A549 (cell line): Measurements from ENCODE around the gene ANTXR2. TPM values are rescaled to one million over a fixed set of nuclear protein-coding genes. Genes with fewer than 3 reads are reported as not detected.

Experiments
- ATAC-seq, 2 experiments: fragments of 200-7000 bp in 1 of 2; fragments of >200 bp in 1 of 2; cut with Nextera tagmentation in 1 of 2; cut with Tn5 transposase in 1 of 2; 3 replicates each; pipeline versions ENCODE4 v1.8.0 to v1.9.1; 2018 to 2020; ENCODE audit warnings: mild to moderate bottlenecking in 1 of 2, moderate library complexity in 1 of 2
- CTCF ChIA-PET: fragments of 300-600 bp; sonication (Branson Sonifier 250); formaldehyde crosslinking; extraction: SDS; loops from one replicate; lab custom pipeline; 2021; ENCODE audit warnings: antibody characterized with exemption, inconsistent platforms; lab: Yijun Ruan, JAX
- POLR2A ChIA-PET: fragments of 350-600 bp; formaldehyde crosslinking; extraction: SDS; loops from one replicate; lab custom pipeline; 2021; ENCODE audit warnings: antibody characterized with exemption, inconsistent platforms; lab: Yijun Ruan, JAX
- DNase-seq, 2 experiments: peaks; one replicate each; pipeline versions ENCODE4 v3.0.0 to v3.0.0-alpha.2; 2011 to 2016; ENCODE audit warnings: low read depth in 1 of 2, low spot score in 1 of 2
- FAIRE-seq: peaks from 2 replicates; lab custom pipeline; 2011; peaks lifted over from hg19 to GRCh38; lab: Jason Lieb, UNC
- H3K27ac ChIP-seq, 2 experiments: fragments of >200 bp; sonication (Bioruptor Twin); formaldehyde crosslinking; 3 replicates each; pipeline ENCODE4 v1.5.1; 2016 to 2017
- H3K4me1 ChIP-seq: fragments of >200 bp; sonication (Bioruptor Twin); formaldehyde crosslinking; 3 replicates; pipeline ENCODE4 v1.6.1; 2016
- H3K4me2 ChIP-seq: fragments of >200 bp; sonication (Bioruptor Twin); formaldehyde crosslinking; 3 replicates; pipeline ENCODE4 v1.6.1; 2016
- H3K4me3 ChIP-seq: fragments of >200 bp; sonication (Bioruptor Twin); formaldehyde crosslinking; 3 replicates; pipeline ENCODE4 v1.5.1; 2016
- H3K9me3 ChIP-seq: fragments of >200 bp; sonication (Bioruptor Twin); formaldehyde crosslinking; 3 replicates; pipeline ENCODE4 v1.6.1; 2016
- CBX2 ChIP-seq: fragments of 200-600 bp; sonication (generic); IDR thresholded peaks from 2 replicates; pipeline ENCODE4 v1.6.1; 2016; ENCODE audit warnings: low read depth, mild to moderate bottlenecking, borderline replicate concordance
- CEBPB ChIP-seq, 2 experiments: fragments of >200 bp in 1 of 2; sonication (Bioruptor Twin) in 1 of 2; formaldehyde crosslinking in 1 of 2; IDR thresholded peaks; 2 replicates each; pipeline ENCODE4 v1.6.1; 2012 to 2016
- CHD4 ChIP-seq: fragments of 200-600 bp; sonication (generic); IDR thresholded peaks from 2 replicates; pipeline ENCODE4 v1.6.1; 2016; ENCODE audit warnings: antibody characterized with exemption, mild to moderate bottlenecking, borderline replicate concordance
- EHMT2 ChIP-seq: fragments of 200-600 bp; sonication (generic); IDR thresholded peaks from 2 replicates; pipeline ENCODE4 v1.6.1; 2016; ENCODE audit warnings: antibody characterized with exemption, low read depth, mild to moderate bottlenecking, moderate library complexity
- ESRRA ChIP-seq: fragments of 150-350 bp; IDR thresholded peaks from 2 replicates; pipeline ENCODE4 v1.6.1; 2014; ENCODE audit warnings: mild to moderate bottlenecking, low read length, borderline replicate concordance
- FOSB ChIP-seq: fragments of 250-450 bp; sonication (Bioruptor Pico); IDR thresholded peaks from 2 replicates; pipeline ENCODE4 v1.5.0; 2020; ENCODE audit warnings: mild to moderate bottlenecking, moderate library complexity
- HDAC2 ChIP-seq: fragments of 200-600 bp; sonication (generic); IDR thresholded peaks from 2 replicates; pipeline ENCODE4 v1.6.1; 2016
- HEYL ChIP-seq: fragments of 250-450 bp; sonication (Bioruptor Pico); IDR thresholded peaks from 2 replicates; pipeline ENCODE4 v1.8.0; 2021; ENCODE audit warnings: mild to moderate bottlenecking, moderate library complexity
- HMGXB4 ChIP-seq: fragments of 250-450 bp; sonication (Bioruptor Pico); IDR thresholded peaks from 2 replicates; pipeline ENCODE4 v1.5.0; 2021; ENCODE audit warnings: mild to moderate bottlenecking, moderate library complexity, borderline replicate concordance
- HOXB13 ChIP-seq: fragments of 250-450 bp; sonication (Bioruptor Pico); IDR thresholded peaks from 2 replicates; pipeline ENCODE4 v1.5.0; 2020; ENCODE audit warnings: low read depth, mild to moderate bottlenecking, moderate library complexity
- JUN ChIP-seq, 2 experiments: fragments of >200 bp; sonication (Bioruptor Twin); formaldehyde crosslinking; IDR thresholded peaks; 2 replicates in 1 of 2; 3 replicates in 1 of 2; pipeline ENCODE4 v1.6.1; 2016 to 2017
- MAZ ChIP-seq: fragments of 150-350 bp; IDR thresholded peaks from 2 replicates; pipeline ENCODE4 v1.6.1; 2014; ENCODE audit warnings: antibody characterized with exemption, low read depth, low read length, borderline replicate concordance
- NPAS2 ChIP-seq: fragments of 250-450 bp; sonication (Bioruptor Pico); IDR thresholded peaks from 2 replicates; pipeline ENCODE4 v1.8.0; 2022; ENCODE audit warnings: mild to moderate bottlenecking, moderate library complexity, borderline replicate concordance
- POLR2A ChIP-seq: IDR thresholded peaks from 2 replicates; pipeline ENCODE4 v1.6.1; 2012; ENCODE audit warnings: mild to moderate bottlenecking, low read length
- POLR2AphosphoS2 ChIP-seq: conservative IDR thresholded peaks from 2 replicates; pipeline ENCODE4 v1.6.1; 2012; ENCODE audit warnings: low read length, improper control_type of control experiment, inconsistent platforms
- RAD21 ChIP-seq, 2 experiments: fragments of >200 bp in 1 of 2; sonication (Bioruptor Twin) in 1 of 2; formaldehyde crosslinking in 1 of 2; IDR thresholded peaks in 1 of 2; conservative IDR thresholded peaks in 1 of 2; 2 replicates in 1 of 2; 3 replicates in 1 of 2; pipeline ENCODE4 v1.6.1; 2012 to 2018; ENCODE audit warnings: inconsistent platforms in 1 of 2
- RNF2 ChIP-seq: fragments of 200-600 bp; sonication (generic); IDR thresholded peaks from 2 replicates; pipeline ENCODE4 v1.6.1; 2016; ENCODE audit warnings: low read depth, mild to moderate bottlenecking, antibody characterized with exemption, moderate library complexity, borderline replicate concordance
- SMC3 ChIP-seq: fragments of >200 bp; sonication (Bioruptor Twin); formaldehyde crosslinking; IDR thresholded peaks from 3 replicates; pipeline ENCODE4 v1.6.1; 2018; ENCODE audit warnings: inconsistent platforms
- ZFP36 ChIP-seq: fragments of 450-650 bp; IDR thresholded peaks from 2 replicates; pipeline ENCODE4 v1.6.1; 2014; ENCODE audit warnings: borderline replicate concordance; ENCODE audit not compliant: partially characterized antibody
- WGBS: methylation state at CpG from one replicate; pipeline ENCODE4 v1.1.6; 2017; ENCODE audit errors: missing lambda C conversion rate; 5-methylcytosine and 5-hydroxymethylcytosine counted together
- polyA plus RNA-seq, 4 experiments: library from polyadenylated mRNA; depleted of rRNA in 3 of 4; stranded (reverse); fragments of >200 nt; fragmentation: RNase III in 1 of 4; extraction: RNeasy Plus Mini Kit Qiagen cat#74134 plus additional on column Dnase treatment in 1 of 4; gene quantifications; 2 replicates in 3 of 4; 3 replicates in 1 of 4; pipeline ENCODE4 v1.2.3, GENCODE V29; 2011 to 2017
- TF ChIP-seq, protein P1 (sequence below): fragments of >200 bp; sonication (Bioruptor Twin); formaldehyde crosslinking; IDR thresholded peaks from 3 replicates; pipeline ENCODE4 v1.5.1; 2016
- TF ChIP-seq, protein P2 (sequence below): fragments of 200-600 bp; sonication (generic); IDR thresholded peaks from 2 replicates; pipeline ENCODE4 v1.6.1; 2016; ENCODE audit warnings: antibody characterized with exemption, mild to moderate bottlenecking, moderate library complexity

ANTXR2 gene
- polyA plus RNA-seq, 2 of the 4 experiments (the other 2 are of a cell fraction): 2.3 to 3.0 TPM

DNA sequence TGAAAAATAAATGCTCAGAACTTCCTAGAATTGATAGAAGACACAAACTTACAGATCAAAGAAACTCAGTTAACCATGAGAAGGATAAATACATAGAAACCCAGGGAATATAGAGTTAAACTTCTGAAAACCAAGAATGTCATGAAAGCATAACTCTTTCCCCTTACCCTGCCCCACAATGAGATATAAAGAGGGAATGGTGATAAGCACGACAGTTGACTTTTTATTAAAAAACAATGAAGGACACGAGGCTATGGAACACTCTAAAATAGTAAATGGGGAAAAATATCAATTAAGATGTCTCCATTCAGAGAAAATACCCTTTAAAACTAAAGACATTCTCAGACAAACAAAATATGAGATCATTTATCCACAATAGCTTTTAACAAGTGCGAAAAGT, 154.7 kb downstream of the ANTXR2 start:
- ChIA-PET CTCF (interaction anchor here (1.0 kb wide), 1 partner anchor 19 kb away, joined by 3 read pairs; no protein-coding TSS in a partner anchor), POLR2A (no interaction called here)
- TF ChIP-seq RNF2 (no peak), HEYL (no peak), ESRRA (no peak), JUN (IDR thresholded peaks at IDR 0.05) (no peak), HMGXB4 (CRISPR knock-in tag) (no peak), HOXB13 (CRISPR knock-in tag) (no peak), EHMT2 (no peak), SMC3 (no peak), MAZ (no peak)
- Histone ChIP-seq H3K4me2 (no peak overlapping the region), H3K27ac (no peak overlapping the region), H3K4me1 (no peaks in the 10 kb centered on the region), H3K9me3 (no peaks in the 10 kb centered on the region), H3K4me3 (no peak overlapping the region)
- FAIRE-seq (no peak), ATAC-seq (no peak), DNase-seq (no peak)
- WGBS: 39% methylated on average over 3 of the region's 3 CpGs

DNA sequence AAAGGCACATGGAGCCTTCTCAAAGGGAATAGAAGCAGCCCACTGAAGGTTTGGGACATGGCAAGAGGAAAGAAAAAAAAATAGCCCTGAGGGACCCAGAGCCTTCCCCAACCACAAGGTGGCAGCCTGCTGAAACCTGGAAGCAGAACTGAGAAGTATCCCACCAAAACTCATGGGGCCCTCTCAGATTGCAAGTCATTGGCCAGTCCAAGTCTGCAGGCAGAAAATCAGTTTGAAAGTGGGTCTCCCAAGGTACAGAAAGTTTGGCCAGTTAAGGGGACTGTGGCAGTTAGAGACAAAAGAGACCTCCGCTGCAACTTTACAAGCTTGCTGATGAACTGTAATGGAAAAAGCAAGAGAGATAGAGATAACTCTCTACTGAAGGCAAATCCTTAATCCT, 155.8 kb downstream of the ANTXR2 start:
- CTCF ChIA-PET: interaction anchor here (1.0 kb wide), 1 partner anchor 18 kb away, joined by 3 read pairs; no protein-coding TSS in a partner anchor
- no peak overlapping the region for H3K4me3 ChIP-seq

GRCh38 chr4:79915246-79915645, 157.8 kb downstream of the ANTXR2 start:
- Histone ChIP-seq H3K27ac (no peak overlapping the region), H3K4me1 (no peaks in the 10 kb centered on the region), H3K4me2 (no peak overlapping the region), H3K4me3 (no peak overlapping the region), H3K9me3 (no peaks in the 10 kb centered on the region)
- ATAC-seq (no peak), DNase-seq (no peak), FAIRE-seq (no peak)
- ChIA-PET CTCF (no interaction called here), POLR2A (no interaction called here)
- TF ChIP-seq, protein P1, sequence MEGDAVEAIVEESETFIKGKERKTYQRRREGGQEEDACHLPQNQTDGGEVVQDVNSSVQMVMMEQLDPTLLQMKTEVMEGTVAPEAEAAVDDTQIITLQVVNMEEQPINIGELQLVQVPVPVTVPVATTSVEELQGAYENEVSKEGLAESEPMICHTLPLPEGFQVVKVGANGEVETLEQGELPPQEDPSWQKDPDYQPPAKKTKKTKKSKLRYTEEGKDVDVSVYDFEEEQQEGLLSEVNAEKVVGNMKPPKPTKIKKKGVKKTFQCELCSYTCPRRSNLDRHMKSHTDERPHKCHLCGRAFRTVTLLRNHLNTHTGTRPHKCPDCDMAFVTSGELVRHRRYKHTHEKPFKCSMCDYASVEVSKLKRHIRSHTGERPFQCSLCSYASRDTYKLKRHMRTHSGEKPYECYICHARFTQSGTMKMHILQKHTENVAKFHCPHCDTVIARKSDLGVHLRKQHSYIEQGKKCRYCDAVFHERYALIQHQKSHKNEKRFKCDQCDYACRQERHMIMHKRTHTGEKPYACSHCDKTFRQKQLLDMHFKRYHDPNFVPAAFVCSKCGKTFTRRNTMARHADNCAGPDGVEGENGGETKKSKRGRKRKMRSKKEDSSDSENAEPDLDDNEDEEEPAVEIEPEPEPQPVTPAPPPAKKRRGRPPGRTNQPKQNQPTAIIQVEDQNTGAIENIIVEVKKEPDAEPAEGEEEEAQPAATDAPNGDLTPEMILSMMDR: no peak
- no peak for TF ChIP-seq FOSB (CRISPR knock-in tag)
- TF ChIP-seq, protein P2, sequence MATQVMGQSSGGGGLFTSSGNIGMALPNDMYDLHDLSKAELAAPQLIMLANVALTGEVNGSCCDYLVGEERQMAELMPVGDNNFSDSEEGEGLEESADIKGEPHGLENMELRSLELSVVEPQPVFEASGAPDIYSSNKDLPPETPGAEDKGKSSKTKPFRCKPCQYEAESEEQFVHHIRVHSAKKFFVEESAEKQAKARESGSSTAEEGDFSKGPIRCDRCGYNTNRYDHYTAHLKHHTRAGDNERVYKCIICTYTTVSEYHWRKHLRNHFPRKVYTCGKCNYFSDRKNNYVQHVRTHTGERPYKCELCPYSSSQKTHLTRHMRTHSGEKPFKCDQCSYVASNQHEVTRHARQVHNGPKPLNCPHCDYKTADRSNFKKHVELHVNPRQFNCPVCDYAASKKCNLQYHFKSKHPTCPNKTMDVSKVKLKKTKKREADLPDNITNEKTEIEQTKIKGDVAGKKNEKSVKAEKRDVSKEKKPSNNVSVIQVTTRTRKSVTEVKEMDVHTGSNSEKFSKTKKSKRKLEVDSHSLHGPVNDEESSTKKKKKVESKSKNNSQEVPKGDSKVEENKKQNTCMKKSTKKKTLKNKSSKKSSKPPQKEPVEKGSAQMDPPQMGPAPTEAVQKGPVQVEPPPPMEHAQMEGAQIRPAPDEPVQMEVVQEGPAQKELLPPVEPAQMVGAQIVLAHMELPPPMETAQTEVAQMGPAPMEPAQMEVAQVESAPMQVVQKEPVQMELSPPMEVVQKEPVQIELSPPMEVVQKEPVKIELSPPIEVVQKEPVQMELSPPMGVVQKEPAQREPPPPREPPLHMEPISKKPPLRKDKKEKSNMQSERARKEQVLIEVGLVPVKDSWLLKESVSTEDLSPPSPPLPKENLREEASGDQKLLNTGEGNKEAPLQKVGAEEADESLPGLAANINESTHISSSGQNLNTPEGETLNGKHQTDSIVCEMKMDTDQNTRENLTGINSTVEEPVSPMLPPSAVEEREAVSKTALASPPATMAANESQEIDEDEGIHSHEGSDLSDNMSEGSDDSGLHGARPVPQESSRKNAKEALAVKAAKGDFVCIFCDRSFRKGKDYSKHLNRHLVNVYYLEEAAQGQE: no peak
- no peak for TF ChIP-seq HOXB13 (CRISPR knock-in tag)
- no peak for TF ChIP-seq CBX2
- no peak for TF ChIP-seq HMGXB4 (CRISPR knock-in tag)
- 34% methylated on average over 3 of the region's 3 CpGs for WGBS

More for the DNA sequence above, 155.8 kb downstream of the ANTXR2 start:
- ATAC-seq (peak; percentile 64 to 70; a peak in 4 of 6 replicates), FAIRE-seq (no peak), DNase-seq (peak; percentile 0 to 42)
- Histone ChIP-seq H3K4me1 (no peaks in the 10 kb centered on the region), H3K27ac (no peak overlapping the region), H3K4me2 (no peak overlapping the region), H3K9me3 (no peaks in the 10 kb centered on the region)
- POLR2A ChIA-PET: no interaction called here
- no peak for TF ChIP-seq POLR2A
- TF ChIP-seq CEBPB (IDR thresholded peaks at IDR 0.05): no peak
- no peak for TF ChIP-seq CHD4
- no peak for TF ChIP-seq HDAC2
- no peak for TF ChIP-seq ZFP36
- no peak for TF ChIP-seq NPAS2 (CRISPR knock-in tag)
- TF ChIP-seq RAD21 (conservative IDR thresholded peaks at IDR 0.05 in 1 of 2, IDR thresholded peaks at IDR 0.05 in 1 of 2): 0 out of 5 replicates have a peak, but pooled peaks have one; percentile 11 to 13
- TF ChIP-seq POLR2AphosphoS2: no peak
- peak; percentile 31; the same call in 1 of the 3 replicates for TF ChIP-seq SMC3
- TF ChIP-seq, protein P1: peak; percentile 28; the same call in 2 of the 3 replicates
- WGBS: 88% methylated on average over 1 of the region's 1 CpG
